Keratinocyte (primary cell): ENCODE data around the gene PRICKLE3. TPM values are rescaled to one million over a fixed set of nuclear protein-coding genes. Genes with fewer than 3 reads are reported as not detected.

Experiments used
- DNase-seq: peaks from one replicate; pipeline ENCODE4 v3.0.0-alpha.2; 2011; ENCODE audit warnings: low read depth, missing footprints, low spot score
- FAIRE-seq: peaks from 2 replicates; lab custom pipeline; 2011; peaks lifted over from hg19 to GRCh38; lab: Jason Lieb, UNC
- H2AFZ ChIP-seq: 2 replicates; pipeline ENCODE4 v1.6.0; 2012; ENCODE audit warnings: low read length, control low read depth, inconsistent platforms; ENCODE audit not compliant: control insufficient read depth
- H3K27ac ChIP-seq: 2 replicates; pipeline ENCODE4 v1.5.1; 2011; ENCODE audit warnings: low read length; ENCODE audit not compliant: control insufficient read depth, insufficient read depth
- H3K27me3 ChIP-seq: 3 replicates; pipeline ENCODE4 v1.6.0; 2011; ENCODE audit warnings: low read length; ENCODE audit not compliant: control insufficient read depth, insufficient read depth; ENCODE audit errors: extremely low read depth
- H3K36me3 ChIP-seq, 2 experiments: 2 replicates in 1 of 2; 3 replicates in 1 of 2; pipeline ENCODE4 v1.5.1; 2011; ENCODE audit warnings: low read length in 2 of 2, mild to moderate bottlenecking in 1 of 2; ENCODE audit not compliant: control insufficient read depth in 2 of 2, insufficient read depth in 2 of 2; ENCODE audit errors: extremely low read depth in 1 of 2
- H3K4me1 ChIP-seq: 3 replicates; pipeline ENCODE4 v1.5.1; 2011; ENCODE audit warnings: low read length; ENCODE audit not compliant: control insufficient read depth, insufficient read depth; ENCODE audit errors: extremely low read depth
- H3K4me2 ChIP-seq: 3 replicates; pipeline ENCODE4 v1.6.0; 2011; ENCODE audit warnings: low read depth, low read length; ENCODE audit not compliant: control insufficient read depth, insufficient read depth; ENCODE audit errors: extremely low read depth
- H3K4me3 ChIP-seq, 3 experiments: fragments of 200-600 bp in 1 of 3; sonication (generic) in 1 of 3; 2 replicates in 2 of 3; 3 replicates in 1 of 3; pipeline ENCODE4 v1.5.1; 2011 to 2016; ENCODE audit warnings: low read length in 3 of 3, mild to moderate bottlenecking in 3 of 3, control low read depth in 2 of 3, inconsistent platforms in 1 of 3, low read depth in 1 of 3, mixed read lengths in 1 of 3, mixed run types in 1 of 3, moderate library complexity in 1 of 3; ENCODE audit not compliant: control insufficient read depth in 2 of 3, insufficient read depth in 2 of 3; ENCODE audit errors: extremely low read depth in 1 of 3
- H3K79me2 ChIP-seq: 2 replicates; pipeline ENCODE4 v1.6.0; 2012; ENCODE audit warnings: low read length; ENCODE audit not compliant: control insufficient read depth, insufficient read depth
- H3K9ac ChIP-seq: 3 replicates; pipeline ENCODE4 v1.6.0; 2011; ENCODE audit warnings: low read length; ENCODE audit not compliant: control insufficient read depth, insufficient read depth; ENCODE audit errors: extremely low read depth
- H3K9me1 ChIP-seq: 3 replicates; pipeline ENCODE4 v1.6.0; 2011; ENCODE audit warnings: low read length; ENCODE audit not compliant: control insufficient read depth, insufficient read depth; ENCODE audit errors: extremely low read depth
- H3K9me3 ChIP-seq: 2 replicates; pipeline ENCODE4 v1.5.1; 2012; ENCODE audit warnings: low read depth, low read length; ENCODE audit not compliant: control insufficient read depth
- H4K20me1 ChIP-seq: 3 replicates; pipeline ENCODE4 v1.6.0; 2011; ENCODE audit warnings: low read length; ENCODE audit not compliant: control insufficient read depth, insufficient read depth; ENCODE audit errors: extremely low read depth
- CTCF ChIP-seq, 3 experiments: IDR thresholded peaks in 1 of 3; conservative IDR thresholded peaks in 1 of 3; optimal IDR thresholded peaks in 1 of 3; 2 replicates in 2 of 3; 3 replicates in 1 of 3; pipeline versions ENCODE3 to v1.5.1; 2011; ENCODE audit warnings: low read length in 3 of 3, mild to moderate bottlenecking in 3 of 3, moderate library complexity in 2 of 3, control low read depth in 1 of 3, inconsistent platforms in 1 of 3; ENCODE audit not compliant: insufficient read depth in 2 of 3; ENCODE audit errors: extremely low read depth in 1 of 3
- EZH2 ChIP-seq: IDR thresholded peaks from one replicate; pipeline ENCODE4 v1.6.1; 2012; ENCODE audit warnings: inconsistent platforms, mild to moderate bottlenecking, low read length, moderate library complexity
- dilution Hi-C: fragments of 300-500 bp; cut with MboI; formaldehyde crosslinking; loops from one replicate; pipeline ENCODE4 v1.7.0; 2020; ENCODE audit warnings: low sequenced_read_pairs; ENCODE audit not compliant: extremely low pct_ligation_motif_present
- polyA plus RNA-seq, 5 experiments: library from polyadenylated mRNA; depleted of rRNA in 3 of 5; stranded (reverse) in 3 of 5; stranded (forward) in 1 of 5; unstranded in 1 of 5; fragments of >200 nt; gene quantifications; 1 replicate in 1 of 5; 2 replicates in 3 of 5; 3 replicates in 1 of 5; pipeline versions ENCODE4 v1.2.1 to v1.2.3, GENCODE V29; 2011 to 2012; ENCODE audit warnings: missing spikeins in 2 of 5, low read depth in 1 of 5, low replicate concordance in 1 of 5

Gene PRICKLE3
- polyA plus RNA-seq, 1 donor (not counting 4 experiments of a cell fraction or from before 2014, with no cell fraction given) = 8.7 TPM

GRCh38 chrX:49164589-49165360, 21.4 kb downstream of the PRICKLE3 start:
- no peak for FAIRE-seq
- Histone ChIP-seq H3K4me2 (peak overlapping the region; percentile 59), H3K27ac (no peak overlapping the region)

GRCh38 chrX:49163555-49164419, 22.4 kb downstream of the PRICKLE3 start:
- Histone ChIP-seq H3K9ac (peak overlapping the region; percentile 62), H3K4me3 (peak overlapping the region in 2 of 3 experiments; percentile 30 to 38), H3K79me2 (no peaks in the 10 kb centered on the region), H3K27me3 (no peaks in the 10 kb centered on the region), H3K9me1 (no peaks in the 10 kb centered on the region), H2AFZ (peak overlapping the region; percentile 58), H4K20me1 (no peaks in the 10 kb centered on the region), H3K9me3 (no peaks in the 10 kb centered on the region), H3K36me3 (no peaks in the 10 kb centered on the region), H3K27ac (peak overlapping the region; percentile 77), H3K4me2 (peak overlapping the region; percentile 51), H3K4me1 (peaks cover 10% of the 10 kb centered on the region)
- FAIRE-seq (peak; percentile 73), DNase-seq (no peak)
- TF ChIP-seq CTCF (optimal IDR thresholded peaks at IDR 0.05 in 1 of 3, IDR thresholded peaks at IDR 0.05 in 1 of 3, conservative IDR thresholded peaks at IDR 0.05 in 1 of 3; ENCODE audit: extremely low read depth in 1 of 3, insufficient read depth in 2 of 3, low read length in 3 of 3) = peak in 1 of 3 experiments; percentile 54
- TF ChIP-seq EZH2 = no peak
- dilution Hi-C loops = no loop called here

More at GRCh38 chrX:49164589-49165360, 21.4 kb downstream of the PRICKLE3 start:
- Histone ChIP-seq H3K4me3 (no peak overlapping the region), H3K36me3 (no peaks in the 10 kb centered on the region), H4K20me1 (no peaks in the 10 kb centered on the region), H3K27me3 (no peaks in the 10 kb centered on the region), H3K9ac (no peak overlapping the region), H2AFZ (no peak overlapping the region), H3K79me2 (no peaks in the 10 kb centered on the region), H3K9me3 (no peaks in the 10 kb centered on the region), H3K4me1 (peaks cover 10% of the 10 kb centered on the region), H3K9me1 (no peaks in the 10 kb centered on the region)
- TF ChIP-seq CTCF (optimal IDR thresholded peaks at IDR 0.05 in 1 of 3, IDR thresholded peaks at IDR 0.05 in 1 of 3, conservative IDR thresholded peaks at IDR 0.05 in 1 of 3; ENCODE audit: extremely low read depth in 1 of 3, insufficient read depth in 2 of 3, low read length in 3 of 3) (no peak), EZH2 (no peak)
- no peak for DNase-seq
- dilution Hi-C loops = no loop called here
